ENCODE measurements around the gene IGF1.
A peak's percentile ranks its signal among the peaks of the same experiment; 100 is the strongest.

The IGF1 gene

GRCh38 chr12:102487226-102487625, 6.9 kb upstream of the IGF1 start:
- no peak overlapping the region for H3K27ac ChIP-seq (ENCODE audit: low read length)
- H3K4me1 ChIP-seq (ENCODE audit: low read length) = peaks cover 13% of the 10 kb centered on the region
- H4K20me1 ChIP-seq (ENCODE audit: insufficient read depth, low read length) = no peaks in the 10 kb centered on the region
- no peaks in the 10 kb centered on the region for H3K79me2 ChIP-seq (ENCODE audit: low read length)
- TF ChIP-seq, protein P1, sequence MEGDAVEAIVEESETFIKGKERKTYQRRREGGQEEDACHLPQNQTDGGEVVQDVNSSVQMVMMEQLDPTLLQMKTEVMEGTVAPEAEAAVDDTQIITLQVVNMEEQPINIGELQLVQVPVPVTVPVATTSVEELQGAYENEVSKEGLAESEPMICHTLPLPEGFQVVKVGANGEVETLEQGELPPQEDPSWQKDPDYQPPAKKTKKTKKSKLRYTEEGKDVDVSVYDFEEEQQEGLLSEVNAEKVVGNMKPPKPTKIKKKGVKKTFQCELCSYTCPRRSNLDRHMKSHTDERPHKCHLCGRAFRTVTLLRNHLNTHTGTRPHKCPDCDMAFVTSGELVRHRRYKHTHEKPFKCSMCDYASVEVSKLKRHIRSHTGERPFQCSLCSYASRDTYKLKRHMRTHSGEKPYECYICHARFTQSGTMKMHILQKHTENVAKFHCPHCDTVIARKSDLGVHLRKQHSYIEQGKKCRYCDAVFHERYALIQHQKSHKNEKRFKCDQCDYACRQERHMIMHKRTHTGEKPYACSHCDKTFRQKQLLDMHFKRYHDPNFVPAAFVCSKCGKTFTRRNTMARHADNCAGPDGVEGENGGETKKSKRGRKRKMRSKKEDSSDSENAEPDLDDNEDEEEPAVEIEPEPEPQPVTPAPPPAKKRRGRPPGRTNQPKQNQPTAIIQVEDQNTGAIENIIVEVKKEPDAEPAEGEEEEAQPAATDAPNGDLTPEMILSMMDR (IDR thresholded peaks at IDR 0.05; ENCODE audit: low read depth, low read length) = no peak
- TF ChIP-seq EZH2phosphoT487 (IDR thresholded peaks at IDR 0.05; ENCODE audit: low read depth) = no peak
- H3K4me2 ChIP-seq (ENCODE audit: low read length) = no peak overlapping the region
- H3K27me3 ChIP-seq (ENCODE audit: low read depth, low read length) = no peaks in the 10 kb centered on the region
- H3K9me3 ChIP-seq (ENCODE audit: insufficient read depth, low read length) = no peaks in the 10 kb centered on the region
- H2AFZ ChIP-seq (ENCODE audit: low read depth, low read length) = no peak overlapping the region
- H3K9ac ChIP-seq (ENCODE audit: low read length) = no peak overlapping the region
- H3K36me3 ChIP-seq (replicated peaks; ENCODE audit: low read depth, low read length) = no peaks in the 10 kb centered on the region
- no peak overlapping the region for H3K4me3 ChIP-seq (ENCODE audit: low read length)

- Histone ChIP-seq H3K36me3 (replicated peaks; ENCODE audit: low read depth, low read length) (no peaks in the 10 kb centered on the region), H3K27me3 (ENCODE audit: low read depth, low read length) (no peaks in the 10 kb centered on the region), H3K4me3 (ENCODE audit: low read length) (no peak overlapping the region), H4K20me1 (ENCODE audit: insufficient read depth, low read length) (no peaks in the 10 kb centered on the region), H3K9ac (ENCODE audit: low read length) (no peak overlapping the region), H3K79me2 (ENCODE audit: low read length) (no peaks in the 10 kb centered on the region), H3K4me1 (ENCODE audit: low read length) (peaks cover 13% of the 10 kb centered on the region), H3K4me2 (ENCODE audit: low read length) (no peak overlapping the region), H3K27ac (ENCODE audit: low read length) (no peak overlapping the region), H3K9me3 (ENCODE audit: insufficient read depth, low read length) (no peaks in the 10 kb centered on the region), H2AFZ (ENCODE audit: low read depth, low read length) (no peak overlapping the region)
- TF ChIP-seq, protein P1 (IDR thresholded peaks at IDR 0.05; ENCODE audit: low read depth, low read length) = no peak
- TF ChIP-seq EZH2phosphoT487 (IDR thresholded peaks at IDR 0.05; ENCODE audit: low read depth) = no peak
Observed at GRCh38 chr12:102486153-102486552, 5.8 kb upstream of the IGF1 start.

- Histone ChIP-seq H3K27me3 (ENCODE audit: low read depth, low read length) (no peaks in the 10 kb centered on the region), H3K79me2 (ENCODE audit: low read length) (no peaks in the 10 kb centered on the region), H3K4me3 (ENCODE audit: low read length) (peak overlapping the region; percentile 65), H3K36me3 (replicated peaks; ENCODE audit: low read depth, low read length) (no peaks in the 10 kb centered on the region), H3K27ac (ENCODE audit: low read length) (no peak overlapping the region), H3K9ac (ENCODE audit: low read length) (0 out of 2 replicates have a peak overlapping the region, but pooled peaks have one; percentile 20), H4K20me1 (ENCODE audit: insufficient read depth, low read length) (no peaks in the 10 kb centered on the region), H3K9me3 (ENCODE audit: insufficient read depth, low read length) (no peaks in the 10 kb centered on the region), H2AFZ (ENCODE audit: low read depth, low read length) (peak overlapping the region; percentile 73), H3K4me1 (ENCODE audit: low read length) (peaks cover 22% of the 10 kb centered on the region), H3K4me2 (ENCODE audit: low read length) (peak overlapping the region; percentile 76)
- TF ChIP-seq, protein P1 (IDR thresholded peaks at IDR 0.05; ENCODE audit: low read depth, low read length) = peak; percentile 94
- no peak for TF ChIP-seq EZH2phosphoT487 (IDR thresholded peaks at IDR 0.05; ENCODE audit: low read depth)
Observed at GRCh38 chr12:102484428-102484958, 4.1 kb upstream of the IGF1 start.

GRCh38 chr12:102484017-102484416, 3.7 kb upstream of the IGF1 start:
- peak overlapping the region; percentile 76 for H3K4me2 ChIP-seq (ENCODE audit: low read length)
- no peaks in the 10 kb centered on the region for H3K27me3 ChIP-seq (ENCODE audit: low read depth, low read length)
- H3K79me2 ChIP-seq (ENCODE audit: low read length) = no peaks in the 10 kb centered on the region
- H4K20me1 ChIP-seq (ENCODE audit: insufficient read depth, low read length) = no peaks in the 10 kb centered on the region
- no peaks in the 10 kb centered on the region for H3K36me3 ChIP-seq (replicated peaks; ENCODE audit: low read depth, low read length)
- TF ChIP-seq, protein P1 (IDR thresholded peaks at IDR 0.05; ENCODE audit: low read depth, low read length) = no peak
- no peak for TF ChIP-seq EZH2phosphoT487 (IDR thresholded peaks at IDR 0.05; ENCODE audit: low read depth)
- H3K27ac ChIP-seq (ENCODE audit: low read length) = no peak overlapping the region
- peak overlapping the region; percentile 73 for H2AFZ ChIP-seq (ENCODE audit: low read depth, low read length)
- H3K9me3 ChIP-seq (ENCODE audit: insufficient read depth, low read length) = no peaks in the 10 kb centered on the region
- 0 out of 2 replicates have a peak overlapping the region, but pooled peaks have one; percentile 20 for H3K9ac ChIP-seq (ENCODE audit: low read length)
- H3K4me3 ChIP-seq (ENCODE audit: low read length) = peak overlapping the region; percentile 65
- peaks cover 26% of the 10 kb centered on the region for H3K4me1 ChIP-seq (ENCODE audit: low read length)

Data from OCI-LY3 (cell line).